Measurements from ENCODE around the gene FBXL4.

DNA sequence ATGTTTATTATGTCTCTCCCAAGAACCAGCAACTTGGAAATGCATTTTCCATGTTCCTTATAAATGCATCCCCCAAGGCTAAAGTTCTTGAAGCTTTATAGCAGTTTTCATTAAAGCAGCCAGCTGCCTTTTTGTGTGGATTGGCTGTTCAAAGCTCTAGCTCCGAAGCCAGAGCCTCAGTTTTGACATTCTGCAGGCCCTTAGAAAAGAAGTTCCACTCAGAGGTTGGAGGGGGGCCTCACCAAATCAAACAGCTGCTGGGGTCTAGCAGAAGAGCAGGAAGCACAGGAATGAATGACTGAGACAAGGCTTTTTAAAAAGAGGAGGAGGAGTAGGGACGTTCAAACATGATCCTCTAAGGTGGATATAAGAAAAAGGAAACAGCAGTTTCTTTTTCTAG is 117.6 kb downstream of the FBXL4 start:
- TF ChIP-seq, protein P1, sequence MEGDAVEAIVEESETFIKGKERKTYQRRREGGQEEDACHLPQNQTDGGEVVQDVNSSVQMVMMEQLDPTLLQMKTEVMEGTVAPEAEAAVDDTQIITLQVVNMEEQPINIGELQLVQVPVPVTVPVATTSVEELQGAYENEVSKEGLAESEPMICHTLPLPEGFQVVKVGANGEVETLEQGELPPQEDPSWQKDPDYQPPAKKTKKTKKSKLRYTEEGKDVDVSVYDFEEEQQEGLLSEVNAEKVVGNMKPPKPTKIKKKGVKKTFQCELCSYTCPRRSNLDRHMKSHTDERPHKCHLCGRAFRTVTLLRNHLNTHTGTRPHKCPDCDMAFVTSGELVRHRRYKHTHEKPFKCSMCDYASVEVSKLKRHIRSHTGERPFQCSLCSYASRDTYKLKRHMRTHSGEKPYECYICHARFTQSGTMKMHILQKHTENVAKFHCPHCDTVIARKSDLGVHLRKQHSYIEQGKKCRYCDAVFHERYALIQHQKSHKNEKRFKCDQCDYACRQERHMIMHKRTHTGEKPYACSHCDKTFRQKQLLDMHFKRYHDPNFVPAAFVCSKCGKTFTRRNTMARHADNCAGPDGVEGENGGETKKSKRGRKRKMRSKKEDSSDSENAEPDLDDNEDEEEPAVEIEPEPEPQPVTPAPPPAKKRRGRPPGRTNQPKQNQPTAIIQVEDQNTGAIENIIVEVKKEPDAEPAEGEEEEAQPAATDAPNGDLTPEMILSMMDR (IDR thresholded peaks at IDR 0.05): no peak
- TF ChIP-seq POLR2A (IDR thresholded peaks at IDR 0.05): no peak
